Fibroblast of lung (primary cell): Measurements from ENCODE around the gene SURF6. TPM values are rescaled to one million over a fixed set of nuclear protein-coding genes. Genes with fewer than 3 reads are reported as not detected.

Experiments
- DNase-seq, 2 donors: peaks; one replicate each; pipeline versions ENCODE4 v3.0.0 to v3.0.0-alpha.2; 2010; ENCODE audit warnings: low read depth in 2 of 2
- H2AFZ ChIP-seq: 2 replicates; pipeline ENCODE4 v1.5.1; 2012; ENCODE audit warnings: low read length, control low read depth, inconsistent platforms
- H3K27ac ChIP-seq: 2 replicates; pipeline ENCODE4 v1.5.1; 2011; ENCODE audit warnings: low read length, control low read depth; ENCODE audit not compliant: insufficient read depth
- H3K27me3 ChIP-seq: 2 replicates; pipeline ENCODE4 v1.5.1; 2011; ENCODE audit warnings: mild to moderate bottlenecking, low read length; ENCODE audit not compliant: control insufficient read depth, insufficient read depth
- H3K36me3 ChIP-seq: 2 replicates; pipeline ENCODE4 v1.5.1; 2011; ENCODE audit warnings: low read length; ENCODE audit not compliant: control insufficient read depth, insufficient read depth
- H3K4me1 ChIP-seq: 2 replicates; pipeline ENCODE4 v1.5.1; 2011; ENCODE audit warnings: low read length; ENCODE audit not compliant: control insufficient read depth, insufficient read depth; ENCODE audit errors: extremely low read depth
- H3K4me2 ChIP-seq: 2 replicates; pipeline ENCODE4 v1.5.1; 2011; ENCODE audit warnings: low read length, control low read depth; ENCODE audit not compliant: insufficient read depth; ENCODE audit errors: extremely low read depth
- H3K4me3 ChIP-seq, 4 experiments: fragments of 200-600 bp in 1 of 4; sonication (generic) in 1 of 4; replicated peaks in 1 of 4; 2 replicates each; pipeline ENCODE4 v1.5.1; 2011 to 2016; ENCODE audit warnings: low read length in 4 of 4, low read depth in 3 of 4, mild to moderate bottlenecking in 3 of 4, control low read depth in 2 of 4, inconsistent platforms in 1 of 4, mixed read lengths in 1 of 4; ENCODE audit not compliant: insufficient read depth in 1 of 4; ENCODE audit errors: control extremely low read depth in 1 of 4
- H3K79me2 ChIP-seq: 2 replicates; pipeline ENCODE4 v1.5.1; 2012; ENCODE audit warnings: mild to moderate bottlenecking, low read length, inconsistent platforms; ENCODE audit not compliant: control insufficient read depth, insufficient read depth
- H3K9ac ChIP-seq: 2 replicates; pipeline ENCODE4 v1.5.1; 2011; ENCODE audit warnings: mild to moderate bottlenecking, low read length, control low read depth; ENCODE audit not compliant: insufficient read depth
- H3K9me3 ChIP-seq: 2 replicates; pipeline ENCODE4 v1.5.1; 2012; ENCODE audit warnings: low read depth, low read length; ENCODE audit not compliant: control insufficient read depth, insufficient read depth
- H4K20me1 ChIP-seq: 2 replicates; pipeline ENCODE4 v1.5.1; 2011; ENCODE audit warnings: low read length; ENCODE audit not compliant: control insufficient read depth, insufficient read depth; ENCODE audit errors: extremely low read depth
- CTCF ChIP-seq, 2 donors: IDR thresholded peaks in 1 of 2; conservative IDR thresholded peaks in 1 of 2; 1 replicate in 1 of 2; 2 replicates in 1 of 2; pipeline ENCODE4 v1.5.1; 2011 to 2012; ENCODE audit warnings: low read length in 2 of 2, control low read depth in 1 of 2, inconsistent platforms in 1 of 2, low read depth in 1 of 2, mild to moderate bottlenecking in 1 of 2
- EZH2 ChIP-seq: IDR thresholded peaks from 2 replicates; pipeline ENCODE4 v1.5.1; 2012; ENCODE audit warnings: low read length, control low read depth, mild to moderate bottlenecking; ENCODE audit errors: missing control alignments
- polyA plus RNA-seq, 2 donors: library from polyadenylated mRNA; depleted of rRNA in 1 of 2; stranded (reverse) in 1 of 2; unstranded in 1 of 2; fragments of >200 nt; gene quantifications; 2 replicates each; pipeline ENCODE4 v1.2.1, GENCODE V29; 2011 to 2012; ENCODE audit warnings: missing spikeins in 1 of 2
- total RNA-seq: library from RNA; depleted of rRNA; stranded (reverse); fragments of >200 nt; gene quantifications from 2 replicates; pipeline ENCODE4 v1.2.1, GENCODE V29; 2014

SURF6 gene
- total and polyA plus RNA-seq, 2 donors (not counting 1 experiment from before 2014, with no cell fraction given): 4.8 to 8.3 TPM

DNA sequence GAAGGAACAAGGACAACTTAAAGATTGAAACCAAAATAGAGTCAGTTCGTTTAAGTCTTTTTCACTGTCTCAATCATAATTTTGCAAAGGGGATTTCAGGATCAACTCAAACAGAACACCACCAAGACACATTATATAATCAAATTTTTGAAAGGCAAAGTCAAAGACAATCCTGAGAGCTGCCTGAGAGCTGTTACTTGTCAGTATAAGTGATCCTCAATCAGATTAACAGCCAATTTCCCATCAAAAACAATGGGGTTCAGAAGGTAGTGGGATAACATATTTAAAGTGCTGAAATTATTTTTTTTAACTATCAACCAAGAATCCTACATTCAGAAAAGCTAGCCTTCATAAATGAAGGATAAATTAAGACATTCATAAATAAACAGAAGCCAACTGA is 41.7 kb downstream of the SURF6 start:
- no peaks in the 10 kb centered on the region for H3K4me1 ChIP-seq
- no peak overlapping the region for H3K4me3 ChIP-seq
- no peaks in the 10 kb centered on the region for H3K79me2 ChIP-seq
- H3K27ac ChIP-seq: no peak overlapping the region
- H2AFZ ChIP-seq: no peak overlapping the region
- TF ChIP-seq CTCF (conservative IDR thresholded peaks at IDR 0.05 in 1 of 2, IDR thresholded peaks at IDR 0.05 in 1 of 2; ENCODE audit: low read depth in 1 of 2, low read length in 2 of 2) (no peak), EZH2 (no peak)
- H4K20me1 ChIP-seq: no peaks in the 10 kb centered on the region
- no peak for DNase-seq
- no peaks in the 10 kb centered on the region for H3K9me3 ChIP-seq
- H3K9ac ChIP-seq: no peak overlapping the region
- H3K4me2 ChIP-seq: no peak overlapping the region
- no peaks in the 10 kb centered on the region for H3K27me3 ChIP-seq
- no peaks in the 10 kb centered on the region for H3K36me3 ChIP-seq

- Histone ChIP-seq H3K4me2 (no peak overlapping the region), H3K9me3 (no peaks in the 10 kb centered on the region), H3K4me3 (no peak overlapping the region), H3K79me2 (no peaks in the 10 kb centered on the region), H3K27ac (no peak overlapping the region), H3K27me3 (no peaks in the 10 kb centered on the region), H3K9ac (no peak overlapping the region), H3K36me3 (no peaks in the 10 kb centered on the region), H2AFZ (no peak overlapping the region), H4K20me1 (no peaks in the 10 kb centered on the region), H3K4me1 (no peaks in the 10 kb centered on the region)
- no peak for TF ChIP-seq CTCF (conservative IDR thresholded peaks at IDR 0.05 in 1 of 2, IDR thresholded peaks at IDR 0.05 in 1 of 2; ENCODE audit: low read depth in 1 of 2, low read length in 2 of 2)
- no peak for TF ChIP-seq EZH2
- DNase-seq: no peak
These were observed 45.2 kb downstream of the SURF6 start for GRCh38 chr9:133290751-133291302.

GRCh38 chr9:133286523-133286922 is 49.5 kb downstream of the SURF6 start:
- Histone ChIP-seq H3K27me3 (no peaks in the 10 kb centered on the region), H2AFZ (no peak overlapping the region), H4K20me1 (no peaks in the 10 kb centered on the region), H3K79me2 (no peaks in the 10 kb centered on the region), H3K27ac (no peak overlapping the region), H3K4me1 (no peaks in the 10 kb centered on the region), H3K4me3 (no peak overlapping the region), H3K4me2 (no peak overlapping the region), H3K9me3 (no peaks in the 10 kb centered on the region), H3K9ac (no peak overlapping the region), H3K36me3 (no peaks in the 10 kb centered on the region)
- TF ChIP-seq CTCF (conservative IDR thresholded peaks at IDR 0.05 in 1 of 2, IDR thresholded peaks at IDR 0.05 in 1 of 2; ENCODE audit: low read depth in 1 of 2, low read length in 2 of 2): no peak
- peak in 1 of 2 donors; percentile 8 for DNase-seq
